Measurements from ENCODE around the gene SLC25A24. TPM values are rescaled to one million over a fixed set of nuclear protein-coding genes. Genes with fewer than 3 reads are reported as not detected.

SLC25A24 gene
- total and polyA plus RNA-seq, 9 of the 15 experiments (the other 6 are each of a cell fraction or from before 2014, with no cell fraction given): 6.9 to 34.9 (median 25.4) TPM

DNA sequence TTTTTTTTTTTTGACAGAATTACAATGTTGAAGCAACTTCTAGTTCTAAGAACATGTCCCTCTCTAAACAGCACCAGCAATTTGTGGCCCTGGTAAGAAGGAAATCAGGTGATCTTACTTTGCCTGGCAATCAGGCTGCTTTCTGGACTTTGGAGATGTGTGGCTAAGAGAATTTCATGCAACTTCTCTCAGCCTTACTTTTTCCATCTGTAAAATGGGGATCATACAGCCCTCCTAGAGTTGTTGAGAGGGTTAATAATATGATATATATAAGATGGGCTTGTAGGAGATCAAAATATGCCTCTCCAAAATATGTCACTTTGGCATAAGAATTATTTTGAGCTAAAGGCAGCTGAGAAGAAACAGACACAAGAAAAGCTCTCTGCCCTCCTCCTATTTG lies 92.0 kb downstream of the SLC25A24 start:
- POLR2A ChIA-PET: interaction anchor here (0.7 to 1.0 kb wide), 2 partner anchors 17 to 255 kb away, joined by 3 read pairs; no protein-coding TSS in a partner anchor
- no TSS peak for BruUV-seq (replicated peaks)
- FAIRE-seq: no peak

DNA sequence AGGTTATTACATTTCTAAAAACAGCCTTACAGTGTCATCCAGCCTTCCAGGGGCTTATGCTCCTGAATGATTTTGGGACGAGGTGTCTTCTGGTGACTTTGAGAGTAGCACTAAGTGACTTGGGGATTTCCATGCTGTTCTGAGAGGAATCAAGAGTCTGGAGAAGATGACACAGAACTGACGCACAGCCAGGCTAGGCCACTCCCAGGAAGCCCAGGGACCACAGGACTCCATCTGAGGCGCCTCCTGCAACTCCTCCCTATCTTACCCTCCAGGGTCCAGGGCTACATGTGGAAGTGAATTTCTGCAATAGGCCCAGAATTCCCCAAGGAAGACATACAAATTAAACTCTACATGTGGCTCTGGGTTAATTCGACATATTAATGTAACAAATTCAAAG lies 92.5 kb downstream of the SLC25A24 start:
- ChIA-PET CTCF (ENCODE audit: low intra/inter-chr PET ratio) (no interaction called here), POLR2A (interaction anchor here (0.7 to 1.0 kb wide), 2 partner anchors 17 to 254 kb away, joined by 3 read pairs; no protein-coding TSS in a partner anchor)
- peak; percentile 83 for ATAC-seq
- H3K9me3 ChIP-seq (replicated peaks; ENCODE audit: control insufficient read depth, insufficient read depth, low read depth, low read length): no peaks in the 10 kb centered on the region; the same call in 1 of the 2 replicates
- H3K27ac ChIP-seq (ENCODE audit: extremely low read depth, low read depth, low read length): no peak overlapping the region
- no peaks in the 10 kb centered on the region for H3K4me1 ChIP-seq (replicated peaks in 1 of 2; ENCODE audit: control insufficient read depth in 2 of 2, insufficient read depth in 2 of 2, low read length in 2 of 2)
- in situ Hi-C loops (cut with MboI): no loop called here
- no peaks in the 10 kb centered on the region for H4K20me1 ChIP-seq (replicated peaks; ENCODE audit: control insufficient read depth, insufficient read depth, low read length)
- DNase-seq (ENCODE audit: extremely low read depth in 1 of 4, low spot score in 3 of 4): peak in 1 of 4 experiments; percentile 30
- TF ChIP-seq MEF2A (IDR thresholded peaks at IDR 0.05; ENCODE audit: control insufficient read depth, low read depth, low read length) (no peak), FOSL1 (tag; conservative IDR thresholded peaks at IDR 0.05) (peak; percentile 77)
- no peaks in the 10 kb centered on the region for H3K36me3 ChIP-seq (ENCODE audit: control insufficient read depth, insufficient read depth, low read length)
- no peaks in the 10 kb centered on the region for H3K79me2 ChIP-seq (ENCODE audit: control insufficient read depth, insufficient read depth, low read length)
- FAIRE-seq: no peak
- H3K27me3 ChIP-seq (ENCODE audit: control insufficient read depth in 2 of 2, insufficient read depth in 2 of 2, low read length in 2 of 2): peaks cover 0 to 8% of the 10 kb centered on the region in 2 experiments; a peak in 2 of 5 replicates
- no peak overlapping the region for H3K9ac ChIP-seq (ENCODE audit: insufficient read depth in 1 of 2, low read depth in 2 of 2, low read length in 2 of 2)
- intact Hi-C loops (cut with micrococcal nuclease): no loop called here
- no peak overlapping the region for H3K4me3 ChIP-seq
- no peak overlapping the region for H2AFZ ChIP-seq (ENCODE audit: low read depth, low read length)
- H3K4me2 ChIP-seq (ENCODE audit: insufficient read depth, low read length): no peak overlapping the region
- WGBS (ENCODE audit: insufficient coverage, low coverage, missing lambda C conversion rate): 4% methylated on average over 4 of the region's 4 CpGs
- no peaks in the 10 kb centered on the region for H3K9me1 ChIP-seq (ENCODE audit: control insufficient read depth, insufficient read depth, low read length)
- no TSS peak for BruUV-seq (replicated peaks)

More for the DNA sequence above, 92.0 kb downstream of the SLC25A24 start:
- TF ChIP-seq RBM25 (IDR thresholded peaks at IDR 0.05; ENCODE audit: low read depth, low read length, severe bottlenecking) (peak; percentile 50), BCOR (IDR thresholded peaks at IDR 0.05) (peak; percentile 59; the same call in 1 of the 2 replicates), MECOM (CRISPR knock-in tag; IDR thresholded peaks at IDR 0.05) (no peak), KDM1A (IDR thresholded peaks at IDR 0.05) (0 out of 4 replicates have a peak, but pooled peaks of 1 of the 2 experiments have one; percentile 17)
- CTCF ChIA-PET (ENCODE audit: low intra/inter-chr PET ratio): no interaction called here
- Histone ChIP-seq H3K9ac (ENCODE audit: insufficient read depth in 1 of 2, low read depth in 2 of 2, low read length in 2 of 2) (no peak overlapping the region), H4K20me1 (replicated peaks; ENCODE audit: control insufficient read depth, insufficient read depth, low read length) (no peaks in the 10 kb centered on the region), H3K9me1 (ENCODE audit: control insufficient read depth, insufficient read depth, low read length) (no peaks in the 10 kb centered on the region), H3K27me3 (ENCODE audit: control insufficient read depth in 2 of 2, insufficient read depth in 2 of 2, low read length in 2 of 2) (peaks cover 0 to 8% of the 10 kb centered on the region in 2 experiments; a peak in 2 of 5 replicates), H2AFZ (ENCODE audit: low read depth, low read length) (no peak overlapping the region), H3K79me2 (ENCODE audit: control insufficient read depth, insufficient read depth, low read length) (no peaks in the 10 kb centered on the region), H3K36me3 (ENCODE audit: control insufficient read depth, insufficient read depth, low read length) (no peaks in the 10 kb centered on the region), H3K4me2 (ENCODE audit: insufficient read depth, low read length) (no peak overlapping the region), H3K4me3 (no peak overlapping the region), H3K4me1 (replicated peaks in 1 of 2; ENCODE audit: control insufficient read depth in 2 of 2, insufficient read depth in 2 of 2, low read length in 2 of 2) (no peaks in the 10 kb centered on the region), H3K9me3 (replicated peaks; ENCODE audit: control insufficient read depth, insufficient read depth, low read depth, low read length) (no peaks in the 10 kb centered on the region; the same call in 1 of the 2 replicates), H3K27ac (ENCODE audit: extremely low read depth, low read depth, low read length) (no peak overlapping the region)
- DNase-seq (ENCODE audit: extremely low read depth in 1 of 4, low spot score in 3 of 4): no peak
- in situ Hi-C loops (cut with MboI): no loop called here
- ATAC-seq: no peak
- intact Hi-C loops (cut with micrococcal nuclease): no loop called here

Measured in K562 (cell line).